HL-60 (cell line): ENCODE measurements around the gene FUT9.

Source experiments
- CTCF ChIP-seq: IDR thresholded peaks from one replicate; pipeline ENCODE4 v1.5.1; 2011; ENCODE audit warnings: low read length, control low read depth, inconsistent platforms; ENCODE audit not compliant: insufficient read depth
- GABPA ChIP-seq: IDR thresholded peaks from 2 replicates; pipeline ENCODE4 v1.6.1; 2012; ENCODE audit warnings: low read depth
- POLR2AphosphoS5 ChIP-seq: IDR thresholded peaks from 2 replicates; pipeline ENCODE4 v1.6.1; 2012; ENCODE audit warnings: low read depth

DNA sequence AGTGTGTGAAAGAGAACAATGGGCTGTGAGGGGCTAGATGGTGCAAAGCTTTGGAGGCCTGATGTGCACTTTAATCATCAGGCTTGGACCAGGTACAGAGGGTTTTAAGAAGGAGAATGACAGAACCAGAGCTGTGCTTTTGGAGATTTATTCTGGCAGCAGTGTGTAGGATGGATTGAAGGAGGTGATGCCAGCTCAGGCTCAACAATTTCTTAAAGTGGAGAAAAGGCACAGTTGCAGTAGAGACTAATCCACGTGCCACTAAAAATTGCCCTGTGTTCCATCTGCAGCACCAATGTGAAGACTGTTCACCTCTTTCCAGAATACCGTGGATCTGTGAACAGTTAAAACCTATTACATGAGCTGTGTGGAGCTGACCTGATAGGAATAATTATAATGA, 134.7 kb downstream of the FUT9 start:
- TF ChIP-seq CTCF = no peak
- no peak for TF ChIP-seq POLR2AphosphoS5
- TF ChIP-seq GABPA = no peak
